K562 (cell line): Measurements from ENCODE around the gene EMID1. TPM values are rescaled to one million over a fixed set of nuclear protein-coding genes. Genes with fewer than 3 reads are reported as not detected.

Experiments used
- ATAC-seq: fragments of 200-7000 bp; cut with Tn5 transposase; 3 replicates; pipeline ENCODE4 v1.9.1; 2020; ENCODE audit warnings: moderate library complexity
- BruUV-seq: library from RNA; stranded (reverse); fragments of 400-500 nt; replicated peaks from 2 replicates; lab custom pipeline; 2021; lab: Mats Ljungman, UMichigan
- CTCF ChIA-PET: fragments of 300-600 bp; formaldehyde crosslinking; extraction: SDS; loops from one replicate; lab custom pipeline; 2021; ENCODE audit warnings: low intra/inter-chr PET ratio; lab: Yijun Ruan, JAX
- POLR2A ChIA-PET: fragments of 300-600, 350-650 bp; sonication (Branson Sonifier 250); formaldehyde crosslinking; extraction: SDS; loops from one replicate; lab custom pipeline; 2021; ENCODE audit warnings: antibody characterized with exemption, inconsistent platforms; lab: Yijun Ruan, JAX
- DNase-seq, 4 experiments: peaks; one replicate each; pipeline versions ENCODE4 v3.0.0 to v3.0.0-alpha.2; 2011 to 2018; ENCODE audit warnings: low spot score in 3 of 4, mixed read lengths in 3 of 4; ENCODE audit errors: extremely low read depth in 1 of 4
- FAIRE-seq: peaks from 2 replicates; lab custom pipeline; 2011; peaks lifted over from hg19 to GRCh38; lab: Jason Lieb, UNC
- H2AFZ ChIP-seq: 2 replicates; pipeline ENCODE4 v1.6.0; 2011; ENCODE audit warnings: low read depth, low read length, control low read depth, inconsistent platforms
- H3K27ac ChIP-seq: fragments of 200-600 bp; 3 replicates; pipeline ENCODE4 v1.8.0; 2011; ENCODE audit warnings: low read depth, mild to moderate bottlenecking, control low read depth, inconsistent platforms, low read length, moderate library complexity, mixed read lengths; ENCODE audit errors: extremely low read depth
- H3K27me3 ChIP-seq, 2 experiments: fragments of 300-600 bp in 1 of 2; 2 replicates in 1 of 2; 3 replicates in 1 of 2; pipeline versions ENCODE4 v1.6.0 to v1.8.0; 2011; ENCODE audit warnings: inconsistent platforms in 2 of 2, low read length in 2 of 2, mild to moderate bottlenecking in 1 of 2, mixed read lengths in 1 of 2, moderate library complexity in 1 of 2; ENCODE audit not compliant: control insufficient read depth in 2 of 2, insufficient read depth in 2 of 2
- H3K36me3 ChIP-seq: fragments of 300-600 bp; 3 replicates; pipeline ENCODE4 v1.8.0; 2011; ENCODE audit warnings: mild to moderate bottlenecking, low read length, inconsistent platforms; ENCODE audit not compliant: control insufficient read depth, insufficient read depth
- H3K4me1 ChIP-seq, 2 experiments: fragments of 200-600 bp in 1 of 2; replicated peaks in 1 of 2; 2 replicates in 1 of 2; 3 replicates in 1 of 2; pipeline versions ENCODE4 v1.5.1 to v1.8.0; 2011; ENCODE audit warnings: inconsistent platforms in 2 of 2, low read length in 2 of 2, mild to moderate bottlenecking in 1 of 2, mixed read lengths in 1 of 2, moderate library complexity in 1 of 2; ENCODE audit not compliant: control insufficient read depth in 2 of 2, insufficient read depth in 2 of 2
- H3K4me2 ChIP-seq: 2 replicates; pipeline ENCODE4 v1.6.1; 2011; ENCODE audit warnings: low read length, control low read depth, inconsistent platforms, mixed read lengths; ENCODE audit not compliant: insufficient read depth
- H3K4me3 ChIP-seq: fragments of 200-600 bp; sonication (generic), shearing (Covaris generic); 2 replicates; pipeline ENCODE4 v1.5.1; 2016; ENCODE audit warnings: control low read depth, inconsistent platforms
- H3K79me2 ChIP-seq: fragments of 200-600 bp; 3 replicates; pipeline ENCODE4 v1.8.0; 2011; ENCODE audit warnings: low read length, inconsistent platforms; ENCODE audit not compliant: control insufficient read depth, insufficient read depth
- H3K9ac ChIP-seq, 2 experiments: 2 replicates each; pipeline versions ENCODE4 v1.6.0 to v1.6.1; 2011; ENCODE audit warnings: low read depth in 2 of 2, low read length in 2 of 2, control low read depth in 1 of 2, inconsistent platforms in 1 of 2, mild to moderate bottlenecking in 1 of 2, mixed read lengths in 1 of 2; ENCODE audit not compliant: insufficient read depth in 1 of 2
- H3K9me1 ChIP-seq: one replicate; pipeline ENCODE4 v1.6.0; 2011; ENCODE audit warnings: inconsistent platforms, mild to moderate bottlenecking, low read length, moderate library complexity; ENCODE audit not compliant: control insufficient read depth, insufficient read depth
- H3K9me3 ChIP-seq: replicated peaks from 2 replicates; pipeline ENCODE4 v1.5.1; 2011; ENCODE audit warnings: low read depth, low read length, inconsistent platforms; ENCODE audit not compliant: control insufficient read depth, insufficient read depth
- H4K20me1 ChIP-seq: replicated peaks from 2 replicates; pipeline ENCODE4 v1.6.1; 2011; ENCODE audit warnings: low read length, inconsistent platforms, mixed read lengths; ENCODE audit not compliant: control insufficient read depth, insufficient read depth
- ATF7 ChIP-seq: fragments of 450-650 bp; IDR thresholded peaks from 2 replicates; pipeline ENCODE4 v1.7.1; 2014; ENCODE audit warnings: mild to moderate bottlenecking, moderate library complexity
- BRF1 ChIP-seq: IDR thresholded peaks from 3 replicates; pipeline ENCODE4 v1.6.1; 2011; ENCODE audit warnings: borderline replicate concordance, mild to moderate bottlenecking; ENCODE audit not compliant: insufficient read length; ENCODE audit errors: extremely low read depth
- KAT2B ChIP-seq: IDR thresholded peaks from one replicate; pipeline ENCODE4 v1.6.1; 2012; ENCODE audit warnings: low read depth, mild to moderate bottlenecking, control low read depth, inconsistent platforms, low read length, moderate library complexity
- MAZ ChIP-seq, 2 experiments: fragments of 450-650 bp in 1 of 2; sonication (generic) in 1 of 2; formaldehyde crosslinking; IDR thresholded peaks in 1 of 2; conservative IDR thresholded peaks in 1 of 2; 2 replicates each; pipeline versions ENCODE4 v1.4.0 to v1.5.0; 2020; ENCODE audit warnings: mild to moderate bottlenecking in 1 of 2, missing genetic modification reagents in 1 of 2
- MED1 ChIP-seq: sonication (generic); formaldehyde crosslinking; IDR thresholded peaks from 2 replicates; pipeline ENCODE4 v1.8.1; 2023; ENCODE audit warnings: missing genetic modification reagents, borderline replicate concordance
- NFXL1 ChIP-seq: fragments of 450-650 bp; formaldehyde crosslinking; IDR thresholded peaks from 2 replicates; pipeline ENCODE4 v1.4.0; 2021; ENCODE audit warnings: mild to moderate bottlenecking
- SMAD4 ChIP-seq: fragments of 250-450 bp; sonication (Bioruptor Pico); conservative IDR thresholded peaks from 2 replicates; pipeline ENCODE4 v1.8.0; 2021; ENCODE audit warnings: inconsistent platforms, mild to moderate bottlenecking, moderate library complexity
- SUPT5H ChIP-seq: fragments of 450-650 bp; IDR thresholded peaks from 2 replicates; pipeline ENCODE4 v1.6.1; 2016
- ZNF41 ChIP-seq: fragments of 250-450 bp; sonication (Bioruptor Pico); conservative IDR thresholded peaks from 2 replicates; pipeline ENCODE4 v1.4.0; 2020; ENCODE audit warnings: mild to moderate bottlenecking
- ZNF76 ChIP-seq: fragments of 250-450 bp; sonication (Bioruptor Pico); IDR thresholded peaks from 2 replicates; pipeline ENCODE4 v1.4.0; 2020; ENCODE audit warnings: mild to moderate bottlenecking, moderate library complexity, borderline replicate concordance
- ZNF764 ChIP-seq: fragments of 250-450 bp; sonication (Bioruptor Pico); IDR thresholded peaks from 2 replicates; pipeline ENCODE4 v1.4.0; 2020; ENCODE audit warnings: low read depth, mild to moderate bottlenecking, moderate library complexity
- WGBS: fragments of 100-300 bp; shearing (Covaris generic); methylation state at CpG from one replicate; pipeline ENCODE4 v1.1.6; 2016; ENCODE audit warnings: low coverage, mixed read lengths; ENCODE audit not compliant: insufficient coverage; ENCODE audit errors: missing lambda C conversion rate; 5-methylcytosine and 5-hydroxymethylcytosine counted together
- in situ Hi-C: fragments of 300-500 bp; cut with MboI; formaldehyde crosslinking; loops from 4 replicates; pipeline ENCODE4 v1.15.0; 2018; ENCODE audit warnings: inconsistent platforms, mixed read lengths
- intact Hi-C: fragments of 100-400 bp; cut with micrococcal nuclease; formaldehyde crosslinking; loops from 2 replicates; pipeline ENCODE4 v1.14.2; 2022
- polyA plus RNA-seq, 8 experiments: library from polyadenylated mRNA; depleted of rRNA in 4 of 8; stranded (reverse) in 5 of 8; unstranded in 3 of 8; fragments of >200 nt; fragmentation: Nextera tagmentation in 2 of 8; fragmentation: Illumina TruSeq in 1 of 8; extraction: Ambion mirVana in 2 of 8; extraction: Trizol in 1 of 8; gene quantifications; 2 replicates each; pipeline versions ENCODE4 v1.2.1 to v1.2.3, GENCODE V29; 2011 to 2014; ENCODE audit warnings: inconsistent platforms in 1 of 8, missing spikeins in 1 of 8
- total RNA-seq, 7 experiments: library from RNA; depleted of rRNA in 6 of 7; stranded (reverse); fragments of >200 nt in 6 of 7; fragmentation: Illumina TruSeq in 2 of 7; extraction: Trizol in 2 of 7; gene quantifications; 2 replicates each; pipeline versions ENCODE4 v1.2.1 to v1.2.3, GENCODE V29; 2011 to 2021; ENCODE audit warnings: low replicate concordance in 1 of 7
- TF ChIP-seq, protein P1 (sequence below): fragments of 250-450 bp; sonication (Bioruptor Pico); IDR thresholded peaks from 2 replicates; pipeline ENCODE4 v1.6.1; 2021; ENCODE audit warnings: mild to moderate bottlenecking
- TF ChIP-seq, protein P2 (sequence below): fragments of 450-650 bp; IDR thresholded peaks from 2 replicates; pipeline ENCODE4 v1.6.1; 2016; ENCODE audit warnings: mild to moderate bottlenecking
- TF ChIP-seq, protein P3 (sequence below): fragments of 150-350 bp; IDR thresholded peaks from 2 replicates; pipeline ENCODE4 v1.6.1; 2014; ENCODE audit warnings: low read depth, mild to moderate bottlenecking, low read length, borderline replicate concordance
- TF ChIP-seq, protein P4 (sequence below): fragments of 450-650 bp; IDR thresholded peaks from 2 replicates; pipeline ENCODE4 v1.6.1; 2018; ENCODE audit warnings: mild to moderate bottlenecking, low read depth; ENCODE audit not compliant: partially characterized antibody

EMID1 gene
- total and polyA plus RNA-seq, 9 of the 15 experiments (the other 6 are each of a cell fraction or from before 2014, with no cell fraction given), result 0.15 to 7.2 (median 2.7) TPM

DNA sequence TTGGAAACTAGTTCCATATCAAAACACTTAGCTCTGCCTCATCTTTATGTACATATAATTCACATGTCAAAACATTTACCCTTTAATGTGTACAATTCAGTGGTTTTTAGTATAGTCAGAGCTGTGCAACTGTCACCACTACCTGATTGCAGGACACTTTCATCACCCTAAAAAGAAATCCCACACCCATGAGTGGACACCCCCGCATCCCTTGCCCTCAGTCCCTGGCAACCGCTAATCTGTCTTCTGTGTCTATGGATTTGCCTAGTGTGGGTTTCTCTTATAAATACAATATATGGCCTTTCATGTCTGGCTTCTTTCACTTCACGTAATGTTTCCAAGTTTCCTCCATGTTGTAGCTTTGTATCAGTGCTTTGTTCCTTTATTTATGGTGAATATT, 8.6 kb upstream of the EMID1 start:
- H3K9me1 ChIP-seq, result no peaks in the 10 kb centered on the region
- H3K27me3 ChIP-seq, result no peaks in the 10 kb centered on the region
- no TSS peak for BruUV-seq
- no peak overlapping the region for H2AFZ ChIP-seq
- H3K9me3 ChIP-seq, result peaks cover 2% of the 10 kb centered on the region
- peak; percentile 48 for ATAC-seq
- DNase-seq, result peak in 1 of 4 experiments; percentile 25
- no peak for FAIRE-seq
- H3K4me3 ChIP-seq, result no peak overlapping the region
- CTCF ChIA-PET, result no interaction called here
- H3K4me2 ChIP-seq, result no peak overlapping the region
- in situ Hi-C loops (no loop called here), intact Hi-C loops (no loop called here)
- peaks cover 35 to 37% of the 10 kb centered on the region in 2 experiments for H3K4me1 ChIP-seq
- POLR2A ChIA-PET, result interaction anchor here (1.5 kb wide), 1 partner anchor 70 kb away, joined by 3 read pairs; the partner anchor contains the start of gene RHBDD3
- 33% methylated on average over 3 of the region's 3 CpGs for WGBS
- H3K36me3 ChIP-seq, result no peaks in the 10 kb centered on the region
- no peaks in the 10 kb centered on the region for H4K20me1 ChIP-seq
- H3K9ac ChIP-seq, result no peak overlapping the region
- no peak overlapping the region; the same call in 2 of the 3 replicates for H3K27ac ChIP-seq
- H3K79me2 ChIP-seq, result no peaks in the 10 kb centered on the region; the same call in 2 of the 3 replicates
- TF ChIP-seq MED1 (CRISPR knock-in tag), result no peak
- TF ChIP-seq MAZ (CRISPR knock-in tag; conservative IDR thresholded peaks at IDR 0.05 in 1 of 2, IDR thresholded peaks at IDR 0.05 in 1 of 2), result no peak
- TF ChIP-seq, protein P1, sequence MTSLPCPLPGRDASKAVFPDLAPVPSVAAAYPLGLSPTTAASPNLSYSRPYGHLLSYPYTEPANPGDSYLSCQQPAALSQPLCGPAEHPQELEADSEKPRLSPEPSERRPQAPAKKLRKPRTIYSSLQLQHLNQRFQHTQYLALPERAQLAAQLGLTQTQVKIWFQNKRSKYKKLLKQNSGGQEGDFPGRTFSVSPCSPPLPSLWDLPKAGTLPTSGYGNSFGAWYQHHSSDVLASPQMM (CRISPR knock-in tag), result no peak
- no peak for TF ChIP-seq ZNF41 (CRISPR knock-in tag)
- TF ChIP-seq ZNF76 (CRISPR knock-in tag), result no peak
- TF ChIP-seq, protein P2, sequence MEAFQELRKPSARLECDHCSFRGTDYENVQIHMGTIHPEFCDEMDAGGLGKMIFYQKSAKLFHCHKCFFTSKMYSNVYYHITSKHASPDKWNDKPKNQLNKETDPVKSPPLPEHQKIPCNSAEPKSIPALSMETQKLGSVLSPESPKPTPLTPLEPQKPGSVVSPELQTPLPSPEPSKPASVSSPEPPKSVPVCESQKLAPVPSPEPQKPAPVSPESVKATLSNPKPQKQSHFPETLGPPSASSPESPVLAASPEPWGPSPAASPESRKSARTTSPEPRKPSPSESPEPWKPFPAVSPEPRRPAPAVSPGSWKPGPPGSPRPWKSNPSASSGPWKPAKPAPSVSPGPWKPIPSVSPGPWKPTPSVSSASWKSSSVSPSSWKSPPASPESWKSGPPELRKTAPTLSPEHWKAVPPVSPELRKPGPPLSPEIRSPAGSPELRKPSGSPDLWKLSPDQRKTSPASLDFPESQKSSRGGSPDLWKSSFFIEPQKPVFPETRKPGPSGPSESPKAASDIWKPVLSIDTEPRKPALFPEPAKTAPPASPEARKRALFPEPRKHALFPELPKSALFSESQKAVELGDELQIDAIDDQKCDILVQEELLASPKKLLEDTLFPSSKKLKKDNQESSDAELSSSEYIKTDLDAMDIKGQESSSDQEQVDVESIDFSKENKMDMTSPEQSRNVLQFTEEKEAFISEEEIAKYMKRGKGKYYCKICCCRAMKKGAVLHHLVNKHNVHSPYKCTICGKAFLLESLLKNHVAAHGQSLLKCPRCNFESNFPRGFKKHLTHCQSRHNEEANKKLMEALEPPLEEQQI, result no peak
- TF ChIP-seq ZNF764 (CRISPR knock-in tag), result no peak
- TF ChIP-seq NFXL1, result no peak
- TF ChIP-seq, protein P3, sequence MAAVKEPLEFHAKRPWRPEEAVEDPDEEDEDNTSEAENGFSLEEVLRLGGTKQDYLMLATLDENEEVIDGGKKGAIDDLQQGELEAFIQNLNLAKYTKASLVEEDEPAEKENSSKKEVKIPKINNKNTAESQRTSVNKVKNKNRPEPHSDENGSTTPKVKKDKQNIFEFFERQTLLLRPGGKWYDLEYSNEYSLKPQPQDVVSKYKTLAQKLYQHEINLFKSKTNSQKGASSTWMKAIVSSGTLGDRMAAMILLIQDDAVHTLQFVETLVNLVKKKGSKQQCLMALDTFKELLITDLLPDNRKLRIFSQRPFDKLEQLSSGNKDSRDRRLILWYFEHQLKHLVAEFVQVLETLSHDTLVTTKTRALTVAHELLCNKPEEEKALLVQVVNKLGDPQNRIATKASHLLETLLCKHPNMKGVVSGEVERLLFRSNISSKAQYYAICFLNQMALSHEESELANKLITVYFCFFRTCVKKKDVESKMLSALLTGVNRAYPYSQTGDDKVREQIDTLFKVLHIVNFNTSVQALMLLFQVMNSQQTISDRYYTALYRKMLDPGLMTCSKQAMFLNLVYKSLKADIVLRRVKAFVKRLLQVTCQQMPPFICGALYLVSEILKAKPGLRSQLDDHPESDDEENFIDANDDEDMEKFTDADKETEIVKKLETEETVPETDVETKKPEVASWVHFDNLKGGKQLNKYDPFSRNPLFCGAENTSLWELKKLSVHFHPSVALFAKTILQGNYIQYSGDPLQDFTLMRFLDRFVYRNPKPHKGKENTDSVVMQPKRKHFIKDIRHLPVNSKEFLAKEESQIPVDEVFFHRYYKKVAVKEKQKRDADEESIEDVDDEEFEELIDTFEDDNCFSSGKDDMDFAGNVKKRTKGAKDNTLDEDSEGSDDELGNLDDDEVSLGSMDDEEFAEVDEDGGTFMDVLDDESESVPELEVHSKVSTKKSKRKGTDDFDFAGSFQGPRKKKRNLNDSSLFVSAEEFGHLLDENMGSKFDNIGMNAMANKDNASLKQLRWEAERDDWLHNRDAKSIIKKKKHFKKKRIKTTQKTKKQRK, result no peak
- no peak for TF ChIP-seq KAT2B
- peak; percentile 60; the same call in 1 of the 2 replicates for TF ChIP-seq ATF7
- 0 out of 2 replicates have a peak, but pooled peaks have one; percentile 27 for TF ChIP-seq SMAD4 (CRISPR knock-in tag)
- TF ChIP-seq, protein P4, sequence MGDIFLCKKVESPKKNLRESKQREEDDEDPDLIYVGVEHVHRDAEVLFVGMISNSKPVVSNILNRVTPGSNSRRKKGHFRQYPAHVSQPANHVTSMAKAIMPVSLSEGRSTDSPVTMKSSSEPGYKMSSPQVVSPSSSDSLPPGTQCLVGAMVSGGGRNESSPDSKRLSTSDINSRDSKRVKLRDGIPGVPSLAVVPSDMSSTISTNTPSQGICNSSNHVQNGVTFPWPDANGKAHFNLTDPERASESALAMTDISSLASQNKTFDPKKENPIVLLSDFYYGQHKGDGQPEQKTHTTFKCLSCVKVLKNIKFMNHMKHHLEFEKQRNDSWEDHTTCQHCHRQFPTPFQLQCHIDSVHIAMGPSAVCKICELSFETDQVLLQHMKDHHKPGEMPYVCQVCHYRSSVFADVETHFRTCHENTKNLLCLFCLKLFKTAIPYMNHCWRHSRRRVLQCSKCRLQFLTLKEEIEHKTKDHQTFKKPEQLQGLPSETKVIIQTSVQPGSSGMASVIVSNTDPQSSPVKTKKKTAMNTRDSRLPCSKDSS, result no peak
- no peak for TF ChIP-seq BRF1
- no peak for TF ChIP-seq SUPT5H
